GM12878 (cell line): ENCODE data around the gene RSL24D1. TPM values are rescaled to one million over a fixed set of nuclear protein-coding genes. Genes with fewer than 3 reads are reported as not detected.

Source experiments
- ATAC-seq: fragments of 200-7000 bp; cut with Tn5 transposase; 3 replicates; pipeline ENCODE4 v1.9.1; 2020; ENCODE audit warnings: mild to moderate bottlenecking, moderate library complexity
- BruUV-seq: library from RNA; stranded (reverse); fragments of 400-500 nt; replicated peaks from 2 replicates; lab custom pipeline; 2021; lab: Mats Ljungman, UMichigan
- CTCF ChIA-PET: fragments of 300-600 bp; sonication (Branson Sonifier 250); formaldehyde crosslinking; extraction: SDS; loops from one replicate; lab custom pipeline; 2021; ENCODE audit warnings: inconsistent platforms; lab: Yijun Ruan, JAX
- POLR2A ChIA-PET: fragments of 350-600 bp; formaldehyde crosslinking; extraction: SDS; loops from one replicate; lab custom pipeline; 2021; ENCODE audit warnings: inconsistent platforms; lab: Charles Lee
- RAD21 ChIA-PET: fragments of 300-600 bp; sonication (Branson Sonifier 250); formaldehyde crosslinking; loops from one replicate; lab custom pipeline; 2023; ENCODE audit warnings: antibody characterized with exemption; ENCODE audit not compliant: unreplicated experiment; lab: Charles Lee
- SMC1A ChIA-PET: fragments of 300-600 bp; sonication (Branson Sonifier 250); formaldehyde crosslinking; loops from one replicate; lab custom pipeline; 2023; ENCODE audit not compliant: unreplicated experiment, uncharacterized antibody; lab: Charles Lee
- DNase-seq: peaks from one replicate; pipeline ENCODE4 v3.0.0-alpha.2; 2011; ENCODE audit warnings: low read depth, low spot score
- FAIRE-seq: peaks from 3 replicates; lab custom pipeline; 2011; peaks lifted over from hg19 to GRCh38; lab: Jason Lieb, UNC
- H2AFZ ChIP-seq: 2 replicates; pipeline ENCODE4 v1.6.0; 2011; ENCODE audit warnings: low read depth, low read length, control low read depth; ENCODE audit not compliant: control insufficient read depth
- H3K27ac ChIP-seq: 2 replicates; pipeline ENCODE4 v1.5.1; 2011; ENCODE audit warnings: control low read depth; ENCODE audit not compliant: control insufficient read depth, insufficient read depth
- H3K27me3 ChIP-seq, 2 experiments: replicated peaks in 1 of 2; 2 replicates each; pipeline versions ENCODE4 v1.6.0 to v1.6.1; 2011; ENCODE audit warnings: low read length in 1 of 2; ENCODE audit not compliant: control insufficient read depth in 2 of 2, insufficient read depth in 2 of 2
- H3K36me3 ChIP-seq, 2 experiments: 2 replicates each; pipeline ENCODE4 v1.5.1; 2011; ENCODE audit warnings: low read length in 1 of 2; ENCODE audit not compliant: control insufficient read depth in 2 of 2, insufficient read depth in 2 of 2
- H3K4me1 ChIP-seq: 2 replicates; pipeline ENCODE4 v1.6.1; 2011; ENCODE audit warnings: mild to moderate bottlenecking, low read length, moderate library complexity, mixed read lengths; ENCODE audit not compliant: control insufficient read depth, insufficient read depth
- H3K4me2 ChIP-seq: 2 replicates; pipeline ENCODE4 v1.6.0; 2011; ENCODE audit warnings: control low read depth; ENCODE audit not compliant: control insufficient read depth, insufficient read depth
- H3K4me3 ChIP-seq: fragments of 200-600 bp; sonication (generic); 2 replicates; pipeline ENCODE4 v1.5.1; 2016
- H3K79me2 ChIP-seq: 2 replicates; pipeline ENCODE4 v1.6.0; 2011; ENCODE audit warnings: low read length; ENCODE audit not compliant: control insufficient read depth, insufficient read depth
- H3K9ac ChIP-seq: 2 replicates; pipeline ENCODE4 v1.8.0; 2011; ENCODE audit warnings: low read length, control low read depth, mixed read lengths; ENCODE audit not compliant: control insufficient read depth, insufficient read depth
- H3K9me3 ChIP-seq: replicated peaks from 3 replicates; pipeline ENCODE4 v1.5.1; 2011; ENCODE audit warnings: mild to moderate bottlenecking, low read length; ENCODE audit not compliant: control insufficient read depth, insufficient read depth
- H4K20me1 ChIP-seq: 2 replicates; pipeline ENCODE4 v1.6.0; 2011; ENCODE audit not compliant: control insufficient read depth, insufficient read depth
- EGR1 ChIP-seq, 2 experiments: IDR thresholded peaks; 1 replicate in 1 of 2; 2 replicates in 1 of 2; pipeline ENCODE4 v1.6.1; 2011 to 2012; ENCODE audit warnings: low read depth in 2 of 2, low read length in 2 of 2, borderline replicate concordance in 1 of 2, mild to moderate bottlenecking in 1 of 2, moderate library complexity in 1 of 2
- FOXM1 ChIP-seq: IDR thresholded peaks from 2 replicates; pipeline ENCODE4 v1.6.1; 2012; ENCODE audit warnings: low read depth, mild to moderate bottlenecking, inconsistent platforms, low read length, moderate library complexity
- MEF2A ChIP-seq: IDR thresholded peaks from 2 replicates; pipeline ENCODE4 v1.6.1; 2011; ENCODE audit warnings: low read depth, mild to moderate bottlenecking, low read length, moderate library complexity; ENCODE audit not compliant: insufficient read depth
- NBN ChIP-seq: fragments of 450-650 bp; IDR thresholded peaks from 2 replicates; pipeline ENCODE4 v1.6.1; 2016
- POLR2AphosphoS5 ChIP-seq: IDR thresholded peaks from 2 replicates; pipeline ENCODE4 v1.6.1; 2011; ENCODE audit warnings: mild to moderate bottlenecking, low read length, inconsistent platforms
- SIX5 ChIP-seq: IDR thresholded peaks from 2 replicates; pipeline ENCODE4 v1.6.1; 2011; ENCODE audit warnings: mild to moderate bottlenecking, low read depth, low read length, moderate library complexity; ENCODE audit not compliant: severe bottlenecking
- SREBF2 ChIP-seq: IDR thresholded peaks from 2 replicates; pipeline ENCODE4 v1.6.1; 2012; ENCODE audit warnings: mild to moderate bottlenecking, low read length
- SUZ12 ChIP-seq: fragments of 200-600 bp; sonication (generic); IDR thresholded peaks from one replicate; pipeline ENCODE4 v1.6.1; 2018; ENCODE audit warnings: antibody characterized with exemption, mild to moderate bottlenecking; ENCODE audit not compliant: unreplicated experiment
- TARDBP ChIP-seq: IDR thresholded peaks from 2 replicates; pipeline ENCODE4 v1.6.1; 2016; ENCODE audit warnings: borderline replicate concordance
- ZSCAN29 ChIP-seq: fragments of 450-650 bp; IDR thresholded peaks from 2 replicates; pipeline ENCODE4 v1.6.1; 2017; ENCODE audit warnings: mild to moderate bottlenecking, moderate library complexity
- ZZZ3 ChIP-seq: IDR thresholded peaks from 2 replicates; pipeline ENCODE4 v1.6.1; 2011; ENCODE audit warnings: low read depth; ENCODE audit not compliant: control insufficient read depth, insufficient read length
- WGBS: methylation state at CpG from one replicate; pipeline ENCODE4 v1.1.6; 2016; ENCODE audit warnings: low lambda C conversion rate; ENCODE audit not compliant: insufficient replicate concordance, insufficient coverage; ENCODE audit errors: missing lambda C conversion rate; 5-methylcytosine and 5-hydroxymethylcytosine counted together
- in situ Hi-C: fragments of 300-500 bp; cut with MboI; formaldehyde crosslinking; loops from 9 replicates; pipeline ENCODE4 v1.14.3; 2018; ENCODE audit warnings: mixed read lengths
- intact Hi-C: fragments of 100-400 bp; cut with micrococcal nuclease; formaldehyde crosslinking; loops from one replicate; pipeline ENCODE4 v1.14.2; 2022; ENCODE audit not compliant: unreplicated experiment
- polyA plus RNA-seq, 11 experiments: library from polyadenylated mRNA; depleted of rRNA in 4 of 11; unstranded in 6 of 11; stranded (reverse) in 5 of 11; fragments of >200 nt; fragmentation: Nextera tagmentation in 4 of 11; fragmentation: Illumina TruSeq in 1 of 11; extraction: Ambion mirVana in 4 of 11; extraction: Trizol in 1 of 11; gene quantifications; 1 replicate in 1 of 11; 2 replicates in 10 of 11; pipeline versions ENCODE4 v1.2.1 to v1.2.3, GENCODE V29; 2011 to 2016; ENCODE audit warnings: inconsistent platforms in 2 of 11, missing spikeins in 2 of 11, low read depth in 1 of 11
- total RNA-seq, 4 experiments: library from RNA; depleted of rRNA in 3 of 4; stranded (reverse); fragments of >200 nt in 3 of 4; fragmentation: Illumina TruSeq in 1 of 4; extraction: Trizol in 1 of 4; gene quantifications; 2 replicates each; pipeline versions ENCODE4 v1.2.1 to v1.2.3, GENCODE V29; 2013 to 2021
- TF ChIP-seq, protein P1 (sequence below): fragments of 450-650 bp; IDR thresholded peaks from 2 replicates; pipeline ENCODE4 v1.6.1; 2017; ENCODE audit warnings: mild to moderate bottlenecking, moderate library complexity
- TF ChIP-seq, protein P2 (sequence below): fragments of 450-650 bp; conservative IDR thresholded peaks from 2 replicates; pipeline ENCODE4 v1.6.1; 2017; ENCODE audit warnings: mild to moderate bottlenecking, moderate library complexity
- TF ChIP-seq, protein P3 (sequence below): IDR thresholded peaks from 2 replicates; pipeline ENCODE4 v1.6.1; 2012; ENCODE audit warnings: low read depth, low read length, improper control_type of control experiment
- TF ChIP-seq, protein P4 (sequence below): IDR thresholded peaks from 2 replicates; pipeline ENCODE4 v1.6.1; 2011; ENCODE audit warnings: low read depth, mild to moderate bottlenecking, low read length, moderate library complexity, borderline replicate concordance; ENCODE audit errors: extremely low read depth

Gene RSL24D1
- total and polyA plus RNA-seq, 10 of the 15 experiments (the other 5 are each of a cell fraction or from before 2014, with no cell fraction given): 94.9 to 249 (median 121) TPM

DNA sequence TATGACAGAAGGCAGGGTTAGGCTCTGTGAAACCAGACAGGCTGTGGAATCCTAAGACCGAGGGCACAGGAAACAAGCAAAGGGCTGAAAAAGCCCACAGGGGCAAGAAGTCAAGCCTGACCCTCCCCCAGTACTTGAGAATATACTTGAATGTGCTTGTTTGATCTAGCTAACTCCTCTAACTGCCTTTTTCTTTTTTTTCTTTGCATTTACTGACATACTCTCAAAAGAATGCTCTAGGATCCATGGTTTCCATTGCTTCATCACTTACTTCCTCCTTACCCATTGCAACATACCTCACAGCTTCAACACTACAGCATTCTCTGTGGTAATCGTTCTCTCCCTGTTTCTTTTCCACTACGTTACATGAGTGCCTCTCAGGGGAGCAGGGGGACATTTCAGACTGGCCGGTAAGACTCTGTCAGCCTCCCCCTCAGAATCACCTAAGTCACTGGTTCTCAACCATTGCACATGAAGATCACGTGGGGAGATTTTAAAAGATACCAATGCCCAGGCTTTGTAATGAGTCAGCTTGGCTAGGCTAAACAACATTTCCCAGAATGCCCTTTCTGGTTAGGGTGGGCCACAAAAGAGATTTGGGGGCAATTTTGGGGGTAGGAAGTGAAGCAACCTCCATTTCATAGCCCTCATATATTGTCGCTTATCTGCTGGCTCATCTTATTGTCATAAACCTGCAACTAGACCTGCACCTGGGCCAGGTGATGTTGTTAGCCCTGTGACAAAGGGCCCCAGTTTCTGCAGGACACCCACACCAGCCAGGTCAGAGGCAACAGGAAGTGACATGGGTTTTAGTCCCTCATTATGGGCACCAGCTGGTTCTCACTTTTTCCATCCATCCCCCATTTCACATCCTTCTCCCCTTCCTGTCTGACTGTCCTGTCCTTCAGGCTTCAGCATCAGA is 24.6 kb upstream of the RSL24D1 start:
- DNase-seq: peak; percentile 52
- intact Hi-C loops (loop anchor here (1.0 to 5.0 kb wide), 2 partner anchors 36 to 69 kb away; no protein-coding TSS in a partner anchor), in situ Hi-C loops (loop anchor here (5.0 kb wide), 1 partner anchor 61 kb away; no protein-coding TSS in a partner anchor)
- RAD21 ChIA-PET: interaction anchor here (0.6 to 3.1 kb wide), 14 partner anchors 24 to 655 kb away, joined by 3 to 20 read pairs (median 4); partner anchors contain the start of genes PIGB, PIGBOS1 and RSL24D1
- no peak for FAIRE-seq
- CTCF ChIA-PET: interaction anchor here (1.2 to 7.2 kb wide), 10 partner anchors 24 to 218 kb away, joined by 3 to 60 read pairs (median 6); partner anchors contain the start of gene RSL24D1
- Histone ChIP-seq H3K4me1 (peaks cover 33% of the 10 kb centered on the region), H3K9ac (no peak overlapping the region), H3K36me3 (peaks cover 0 to 2% of the 10 kb centered on the region in 2 experiments; a peak in 2 of 4 replicates), H3K9me3 (no peaks in the 10 kb centered on the region), H3K27ac (no peak overlapping the region; the same call in 1 of the 2 replicates), H3K27me3 (no peaks in the 10 kb centered on the region), H4K20me1 (no peaks in the 10 kb centered on the region), H3K4me3 (no peak overlapping the region), H2AFZ (no peak overlapping the region), H3K79me2 (no peaks in the 10 kb centered on the region), H3K4me2 (peak overlapping the region; percentile 34; the same call in 1 of the 2 replicates)
- SMC1A ChIA-PET: interaction anchor here (0.6 to 7.4 kb wide), 12 partner anchors 8 to 218 kb away, joined by 3 to 110 read pairs (median 6); partner anchors contain the start of genes PIGB and PIGBOS1
- ATAC-seq: peak; percentile 71
- no TSS peak for BruUV-seq
- 45% methylated on average over 6 of the region's 6 CpGs for WGBS
- POLR2A ChIA-PET: interaction anchor here (0.9 to 1.9 kb wide), 4 partner anchors 46 to 63 kb away, joined by 3 to 9 read pairs (median 4); no protein-coding TSS in a partner anchor
- no peak for TF ChIP-seq POLR2AphosphoS5
- no peak for TF ChIP-seq SIX5
- TF ChIP-seq, protein P1, sequence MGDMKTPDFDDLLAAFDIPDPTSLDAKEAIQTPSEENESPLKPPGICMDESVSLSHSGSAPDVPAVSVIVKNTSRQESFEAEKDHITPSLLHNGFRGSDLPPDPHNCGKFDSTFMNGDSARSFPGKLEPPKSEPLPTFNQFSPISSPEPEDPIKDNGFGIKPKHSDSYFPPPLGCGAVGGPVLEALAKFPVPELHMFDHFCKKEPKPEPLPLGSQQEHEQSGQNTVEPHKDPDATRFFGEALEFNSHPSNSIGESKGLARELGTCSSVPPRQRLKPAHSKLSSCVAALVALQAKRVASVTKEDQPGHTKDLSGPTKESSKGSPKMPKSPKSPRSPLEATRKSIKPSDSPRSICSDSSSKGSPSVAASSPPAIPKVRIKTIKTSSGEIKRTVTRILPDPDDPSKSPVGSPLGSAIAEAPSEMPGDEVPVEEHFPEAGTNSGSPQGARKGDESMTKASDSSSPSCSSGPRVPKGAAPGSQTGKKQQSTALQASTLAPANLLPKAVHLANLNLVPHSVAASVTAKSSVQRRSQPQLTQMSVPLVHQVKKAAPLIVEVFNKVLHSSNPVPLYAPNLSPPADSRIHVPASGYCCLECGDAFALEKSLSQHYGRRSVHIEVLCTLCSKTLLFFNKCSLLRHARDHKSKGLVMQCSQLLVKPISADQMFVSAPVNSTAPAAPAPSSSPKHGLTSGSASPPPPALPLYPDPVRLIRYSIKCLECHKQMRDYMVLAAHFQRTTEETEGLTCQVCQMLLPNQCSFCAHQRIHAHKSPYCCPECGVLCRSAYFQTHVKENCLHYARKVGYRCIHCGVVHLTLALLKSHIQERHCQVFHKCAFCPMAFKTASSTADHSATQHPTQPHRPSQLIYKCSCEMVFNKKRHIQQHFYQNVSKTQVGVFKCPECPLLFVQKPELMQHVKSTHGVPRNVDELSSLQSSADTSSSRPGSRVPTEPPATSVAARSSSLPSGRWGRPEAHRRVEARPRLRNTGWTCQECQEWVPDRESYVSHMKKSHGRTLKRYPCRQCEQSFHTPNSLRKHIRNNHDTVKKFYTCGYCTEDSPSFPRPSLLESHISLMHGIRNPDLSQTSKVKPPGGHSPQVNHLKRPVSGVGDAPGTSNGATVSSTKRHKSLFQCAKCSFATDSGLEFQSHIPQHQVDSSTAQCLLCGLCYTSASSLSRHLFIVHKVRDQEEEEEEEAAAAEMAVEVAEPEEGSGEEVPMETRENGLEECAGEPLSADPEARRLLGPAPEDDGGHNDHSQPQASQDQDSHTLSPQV: no peak
- no peak for TF ChIP-seq ZZZ3
- no peak for TF ChIP-seq EGR1 (IDR thresholded peaks at IDR 0.05; ENCODE audit: borderline replicate concordance in 1 of 2, low read depth in 2 of 2, low read length in 2 of 2)
- peak; percentile 42; the same call in 1 of the 2 replicates for TF ChIP-seq FOXM1
- TF ChIP-seq, protein P2, sequence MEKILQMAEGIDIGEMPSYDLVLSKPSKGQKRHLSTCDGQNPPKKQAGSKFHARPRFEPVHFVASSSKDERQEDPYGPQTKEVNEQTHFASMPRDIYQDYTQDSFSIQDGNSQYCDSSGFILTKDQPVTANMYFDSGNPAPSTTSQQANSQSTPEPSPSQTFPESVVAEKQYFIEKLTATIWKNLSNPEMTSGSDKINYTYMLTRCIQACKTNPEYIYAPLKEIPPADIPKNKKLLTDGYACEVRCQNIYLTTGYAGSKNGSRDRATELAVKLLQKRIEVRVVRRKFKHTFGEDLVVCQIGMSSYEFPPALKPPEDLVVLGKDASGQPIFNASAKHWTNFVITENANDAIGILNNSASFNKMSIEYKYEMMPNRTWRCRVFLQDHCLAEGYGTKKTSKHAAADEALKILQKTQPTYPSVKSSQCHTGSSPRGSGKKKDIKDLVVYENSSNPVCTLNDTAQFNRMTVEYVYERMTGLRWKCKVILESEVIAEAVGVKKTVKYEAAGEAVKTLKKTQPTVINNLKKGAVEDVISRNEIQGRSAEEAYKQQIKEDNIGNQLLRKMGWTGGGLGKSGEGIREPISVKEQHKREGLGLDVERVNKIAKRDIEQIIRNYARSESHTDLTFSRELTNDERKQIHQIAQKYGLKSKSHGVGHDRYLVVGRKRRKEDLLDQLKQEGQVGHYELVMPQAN: no peak
- TF ChIP-seq SREBF2: no peak
- TF ChIP-seq TARDBP: no peak
- no peak for TF ChIP-seq MEF2A
- peak; percentile 63; the same call in 1 of the 2 replicates for TF ChIP-seq NBN
- TF ChIP-seq, protein P3, sequence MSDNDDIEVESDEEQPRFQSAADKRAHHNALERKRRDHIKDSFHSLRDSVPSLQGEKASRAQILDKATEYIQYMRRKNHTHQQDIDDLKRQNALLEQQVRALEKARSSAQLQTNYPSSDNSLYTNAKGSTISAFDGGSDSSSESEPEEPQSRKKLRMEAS: no peak; the same call in 1 of the 2 replicates
- TF ChIP-seq, protein P4, sequence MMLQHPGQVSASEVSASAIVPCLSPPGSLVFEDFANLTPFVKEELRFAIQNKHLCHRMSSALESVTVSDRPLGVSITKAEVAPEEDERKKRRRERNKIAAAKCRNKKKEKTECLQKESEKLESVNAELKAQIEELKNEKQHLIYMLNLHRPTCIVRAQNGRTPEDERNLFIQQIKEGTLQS: no peak
- TF ChIP-seq ZSCAN29: no peak
- TF ChIP-seq SUZ12: no peak
